NCI-H1105 treated with DMSO at 0.1 percent for 48 hours (cell line): ENCODE measurements around the gene ATP1B3.
"Not testable (repeated sequence)": the region's sequence is repeated elsewhere in the genome, so short reads cannot be mapped to it uniquely, and the experiment has no call there.

Experiments
- DNase-seq: peaks from one replicate; lab custom pipeline; 2025; lab: John Stamatoyannopoulos, UW

ATP1B3 gene

GRCh38 chr3:141905129-141905528 is 28.7 kb downstream of the ATP1B3 start:
- no peak for DNase-seq

- DNase-seq: no peak
Observed at GRCh38 chr3:141909408-141909807, 33.0 kb downstream of the ATP1B3 start.

GRCh38 chr3:141909986-141910385 is 33.5 kb downstream of the ATP1B3 start:
- not testable (repeated sequence) for DNase-seq

- no peak for DNase-seq
Observed at GRCh38 chr3:141913150-141913811, 36.8 kb downstream of the ATP1B3 start.

- no peak for DNase-seq
Observed at GRCh38 chr3:141914311-141914710, 37.9 kb downstream of the ATP1B3 start.

GRCh38 chr3:141915016-141915415 is 38.6 kb downstream of the ATP1B3 start:
- no peak for DNase-seq

GRCh38 chr3:141915766-141916165 is 39.3 kb downstream of the ATP1B3 start:
- no peak for DNase-seq

GRCh38 chr3:141920701-141921100 is 44.3 kb downstream of the ATP1B3 start:
- DNase-seq: no peak

GRCh38 chr3:141921316-141921715 is 44.9 kb downstream of the ATP1B3 start:
- DNase-seq: no peak

- not testable (repeated sequence) for DNase-seq
Observed at GRCh38 chr3:141925677-141926076, 49.2 kb downstream of the ATP1B3 start.

GRCh38 chr3:141926929-141927328 is 50.5 kb downstream of the ATP1B3 start:
- DNase-seq: no peak

GRCh38 chr3:141928631-141929270 is 52.3 kb downstream of the ATP1B3 start:
- no peak for DNase-seq

GRCh38 chr3:141929341-141929995 is 53.0 kb downstream of the ATP1B3 start:
- DNase-seq: no peak

- DNase-seq: no peak
Observed at GRCh38 chr3:141930801-141931200, 54.4 kb downstream of the ATP1B3 start.

- no peak for DNase-seq
Observed at GRCh38 chr3:141933421-141934300, 57.2 kb downstream of the ATP1B3 start.

GRCh38 chr3:141934354-141934753 is 57.9 kb downstream of the ATP1B3 start:
- DNase-seq: no peak

- DNase-seq: no peak
Observed at GRCh38 chr3:141938011-141938500, 61.6 kb downstream of the ATP1B3 start.

GRCh38 chr3:141939759-141940158 is 63.3 kb downstream of the ATP1B3 start:
- DNase-seq: no peak

GRCh38 chr3:141940194-141940776 is 63.8 kb downstream of the ATP1B3 start:
- peak; percentile 96 for DNase-seq

GRCh38 chr3:141941093-141941492 is 64.7 kb downstream of the ATP1B3 start:
- DNase-seq: no peak

- DNase-seq: no peak
Observed at GRCh38 chr3:141942006-141942405, 65.6 kb downstream of the ATP1B3 start.
